B cell (primary cell): Measurements from ENCODE around the gene ZNF836. TPM values are rescaled to one million over a fixed set of nuclear protein-coding genes. Genes with fewer than 3 reads are reported as not detected.

Experiments used
- ATAC-seq: fragments of 200-7000 bp; cut with Tn5 transposase; one replicate; pipeline ENCODE4 v1.10.0; 2021; ENCODE audit warnings: low read depth, mild to moderate bottlenecking, moderate number of reproducible peaks, moderate library complexity
- CTCF ChIA-PET: fragments of 350-600 bp; sonication (Branson Sonifier 250); formaldehyde crosslinking; loops from one replicate; lab custom pipeline; 2021; ENCODE audit warnings: antibody characterized with exemption, inconsistent platforms; lab: Charles Lee
- POLR2A ChIA-PET: fragments of 350-600 bp; sonication (Branson Sonifier 250); formaldehyde crosslinking; loops from one replicate; lab custom pipeline; 2021; ENCODE audit warnings: antibody characterized with exemption; lab: Charles Lee
- DNase-seq: peaks from one replicate; pipeline ENCODE4 v3.0.0; 2013
- H2AFZ ChIP-seq: 2 replicates; pipeline ENCODE4 v1.6.1; 2012; ENCODE audit warnings: mild to moderate bottlenecking, low read depth, low read length; ENCODE audit not compliant: insufficient read depth, poor library complexity, severe bottlenecking
- H3K27ac ChIP-seq, 2 donors: 1 replicate in 1 of 2; 2 replicates in 1 of 2; pipeline ENCODE4 v1.5.1; 2012 to 2013; ENCODE audit warnings: low read length in 2 of 2, mild to moderate bottlenecking in 2 of 2, moderate library complexity in 1 of 2
- H3K27me3 ChIP-seq, 4 experiments: fragments of 200-600 bp in 1 of 4; sonication (generic) in 1 of 4; replicated peaks in 1 of 4; 1 replicate in 2 of 4; 2 replicates in 2 of 4; pipeline versions ENCODE4 v1.6.1 to v1.7.0; 2013 to 2016; ENCODE audit warnings: low read length in 3 of 4, mild to moderate bottlenecking in 2 of 4, mixed read lengths in 1 of 4, moderate library complexity in 1 of 4; ENCODE audit not compliant: insufficient read depth in 4 of 4, control insufficient read depth in 3 of 4; ENCODE audit errors: control extremely low read depth in 1 of 4
- H3K36me3 ChIP-seq, 2 experiments: replicated peaks in 1 of 2; 1 replicate in 1 of 2; 2 replicates in 1 of 2; pipeline versions ENCODE4 v1.6.1 to v1.7.1; 2013; ENCODE audit warnings: low read length in 1 of 2; ENCODE audit not compliant: insufficient read depth in 2 of 2, control insufficient read depth in 1 of 2; ENCODE audit errors: control extremely low read depth in 1 of 2, extremely low read depth in 1 of 2
- H3K4me1 ChIP-seq, 2 donors: fragments of 200-600 bp in 1 of 2; sonication (generic) in 1 of 2; 1 replicate in 1 of 2; 2 replicates in 1 of 2; pipeline versions ENCODE4 v1.5.1 to v1.6.1; 2013 to 2017; ENCODE audit warnings: low read length in 2 of 2; ENCODE audit not compliant: control insufficient read depth in 2 of 2, insufficient read depth in 2 of 2
- H3K4me2 ChIP-seq: replicated peaks from 2 replicates; pipeline ENCODE3; 2012; ENCODE audit warnings: mild to moderate bottlenecking, low read depth, low read length; ENCODE audit not compliant: poor library complexity, severe bottlenecking
- H3K4me3 ChIP-seq, 5 experiments: fragments of 200-600 bp in 1 of 5; sonication (generic) in 1 of 5; 1 replicate in 3 of 5; 2 replicates in 2 of 5; pipeline versions ENCODE4 v1.5.1 to v1.7.0; 2011 to 2016; ENCODE audit warnings: low read length in 4 of 5, mild to moderate bottlenecking in 4 of 5, low read depth in 2 of 5, control low read depth in 1 of 5, moderate library complexity in 1 of 5; ENCODE audit not compliant: insufficient read depth in 1 of 5; ENCODE audit errors: control extremely low read depth in 1 of 5, extremely low read depth in 1 of 5
- H3K79me2 ChIP-seq: fragments of 200-600 bp; sonication (generic); one replicate; pipeline ENCODE4 v1.6.0; 2016; ENCODE audit warnings: low read length; ENCODE audit not compliant: control insufficient read depth, insufficient read depth
- H3K9ac ChIP-seq: fragments of 200-600 bp; sonication (generic); 2 replicates; pipeline ENCODE4 v1.6.1; 2017; ENCODE audit warnings: mild to moderate bottlenecking, low read length, moderate library complexity
- H3K9me3 ChIP-seq, 3 donors: one replicate each; pipeline versions ENCODE4 v1.6.1 to v1.7.1; 2013; ENCODE audit warnings: low read length in 2 of 3; ENCODE audit not compliant: control insufficient read depth in 2 of 3, insufficient read depth in 1 of 3; ENCODE audit errors: control extremely low read depth in 1 of 3
- H4K20me1 ChIP-seq: 2 replicates; pipeline ENCODE4 v1.6.0; 2012; ENCODE audit warnings: mild to moderate bottlenecking, low read length; ENCODE audit not compliant: insufficient read depth, control insufficient read depth, poor library complexity, severe bottlenecking
- H3K27ac Mint-ChIP-seq: one replicate; pipeline ENCODE4 v1.8.0; 2021; ENCODE audit warnings: mixed read lengths
- H3K27me3 Mint-ChIP-seq: one replicate; pipeline ENCODE4 v1.8.0; 2021; ENCODE audit warnings: mixed read lengths
- H3K4me1 Mint-ChIP-seq: one replicate; pipeline ENCODE4 v1.8.0; 2021; ENCODE audit warnings: mixed read lengths
- H3K4me3 Mint-ChIP-seq: one replicate; pipeline ENCODE4 v1.8.0; 2021; ENCODE audit warnings: mixed read lengths
- H3K9me3 Mint-ChIP-seq: one replicate; pipeline ENCODE4 v1.8.0; 2022; ENCODE audit warnings: mixed read lengths; ENCODE audit not compliant: insufficient read depth
- EZH2 ChIP-seq: IDR thresholded peaks from 2 replicates; pipeline ENCODE4 v1.6.1; 2012; ENCODE audit warnings: borderline replicate concordance, low read depth, mild to moderate bottlenecking, moderate library complexity, low read length; ENCODE audit not compliant: insufficient read depth, poor library complexity, severe bottlenecking
- WGBS: methylation state at CpG from one replicate; pipeline ENCODE4 v1.1.5; 2013; ENCODE audit warnings: missing lambda C conversion rate; ENCODE audit not compliant: insufficient coverage; 5-methylcytosine and 5-hydroxymethylcytosine counted together
- intact Hi-C: fragments of 100-400 bp; cut with micrococcal nuclease; formaldehyde crosslinking; loops from one replicate; pipeline ENCODE4 v1.10.0; 2022
- polyA minus RNA-seq: library from RNA; depleted of rRNA, polyadenylated mRNA; stranded (reverse); fragments of >200 nt; gene quantifications from 2 replicates; pipeline ENCODE4 v1.2.3, GENCODE V29; 2012
- polyA plus RNA-seq: library from polyadenylated mRNA; depleted of rRNA; stranded (reverse); fragments of >200 nt; gene quantifications from 2 replicates; pipeline ENCODE4 v1.2.3, GENCODE V29; 2012
- total RNA-seq, 2 donors: library from RNA; stranded (reverse); fragments of 120-200 nt in 1 of 2; gene quantifications; 1 replicate in 1 of 2; 2 replicates in 1 of 2; pipeline versions ENCODE4 v1.2.3 to v1.2.4, GENCODE V29; 2013 to 2022
- TF ChIP-seq, protein P1 (sequence below): fragments of 200-600 bp; IDR thresholded peaks from one replicate; pipeline ENCODE4 v1.8.0; 2022; ENCODE audit warnings: antibody characterized with exemption, mild to moderate bottlenecking

Gene ZNF836
- total RNA-seq, result 42.0 and 46.4 TPM in 2 replicates
- total RNA-seq (2013), result 26.9 TPM
- polyA plus RNA-seq, result 8.1 and 9.1 TPM in 2 replicates
- 9.2 and 11.2 TPM in 2 replicates for polyA minus RNA-seq

DNA sequence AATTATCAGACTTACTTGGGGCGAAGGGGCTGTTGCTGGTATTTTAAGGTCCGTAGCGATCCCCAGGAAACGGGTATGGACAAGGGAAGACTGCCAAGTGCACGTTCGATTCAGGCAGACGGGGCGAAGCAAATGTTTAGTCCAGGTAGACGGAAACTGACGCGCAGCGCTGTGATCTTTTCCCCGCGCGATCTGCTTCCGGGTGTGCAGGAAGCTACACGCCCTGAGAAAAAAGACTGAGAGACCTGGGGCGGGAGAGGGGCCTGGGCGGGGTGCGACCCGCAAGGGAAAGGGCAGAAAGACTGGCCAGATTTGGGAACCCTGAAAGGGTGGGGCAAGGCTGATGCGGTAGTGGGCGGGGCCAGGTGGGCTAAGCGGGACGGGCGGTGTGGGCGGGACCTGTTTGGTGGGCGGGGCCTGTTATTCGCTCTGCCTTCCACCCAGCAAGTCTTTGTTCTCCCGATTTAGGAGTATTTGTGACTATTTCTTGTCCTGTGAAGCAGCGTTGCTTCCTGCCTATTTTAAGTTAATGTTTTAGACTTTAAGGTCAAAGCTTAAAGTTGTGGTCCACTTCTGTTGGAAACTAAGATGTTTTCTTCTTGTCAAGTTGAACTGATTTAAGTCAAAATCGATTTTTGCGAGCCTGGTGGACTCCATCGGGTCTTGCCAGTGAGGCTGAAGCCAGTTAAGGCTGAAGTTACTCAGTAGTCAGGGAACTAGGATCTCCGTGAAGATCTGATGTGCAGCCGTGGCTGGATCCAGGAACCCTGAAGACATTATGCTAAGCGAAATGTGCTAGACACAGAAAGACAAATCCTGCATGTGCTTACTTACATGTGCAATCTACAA is at the start of gene ZNF836:
TSS of gene ZNF836 (minus strand) at position 301 of the 849 bp plus-strand sequence. CDS start 3,549 bp downstream, outside the sequence.
- intact Hi-C loops, result loop anchor here (1.0 to 10.0 kb wide), 7 partner anchors 18 to 1696 kb away; partner anchors contain the start of genes MYADM, ZNF320, ZNF432 and ZNF616
- Histone ChIP-seq H3K79me2 (peaks cover 15% of the 10 kb centered on the region), H3K9ac (peak within 1 kb of the TSS; percentile 97), H3K4me3 (peak within 1 kb of the TSS; percentile 71 to 100 (median 82)), H3K27me3 (no peaks in the 10 kb centered on the region), H3K4me1 (peaks cover 17 to 20% of the 10 kb centered on the region in 2 donors), H2AFZ (peak within 1 kb of the TSS; percentile 93), H3K9me3 (peaks cover 0 to 5% (median 0%) of the 10 kb centered on the region in 3 donors), H3K27ac (peak within 1 kb of the TSS; percentile 66 to 90), H4K20me1 (no peaks in the 10 kb centered on the region), H3K36me3 (peaks cover 9 to 23% of the 10 kb centered on the region in 2 experiments), H3K4me2 (peak within 1 kb of the TSS; percentile 96)
- CTCF ChIA-PET, result interaction anchor here (0.6 to 2.1 kb wide), 6 partner anchors 12 to 66 kb away, joined by 3 to 6 read pairs (median 4); partner anchors contain the start of genes PPP2R1A and ZNF616
- TF ChIP-seq EZH2, result no peak
- TF ChIP-seq, protein P1, sequence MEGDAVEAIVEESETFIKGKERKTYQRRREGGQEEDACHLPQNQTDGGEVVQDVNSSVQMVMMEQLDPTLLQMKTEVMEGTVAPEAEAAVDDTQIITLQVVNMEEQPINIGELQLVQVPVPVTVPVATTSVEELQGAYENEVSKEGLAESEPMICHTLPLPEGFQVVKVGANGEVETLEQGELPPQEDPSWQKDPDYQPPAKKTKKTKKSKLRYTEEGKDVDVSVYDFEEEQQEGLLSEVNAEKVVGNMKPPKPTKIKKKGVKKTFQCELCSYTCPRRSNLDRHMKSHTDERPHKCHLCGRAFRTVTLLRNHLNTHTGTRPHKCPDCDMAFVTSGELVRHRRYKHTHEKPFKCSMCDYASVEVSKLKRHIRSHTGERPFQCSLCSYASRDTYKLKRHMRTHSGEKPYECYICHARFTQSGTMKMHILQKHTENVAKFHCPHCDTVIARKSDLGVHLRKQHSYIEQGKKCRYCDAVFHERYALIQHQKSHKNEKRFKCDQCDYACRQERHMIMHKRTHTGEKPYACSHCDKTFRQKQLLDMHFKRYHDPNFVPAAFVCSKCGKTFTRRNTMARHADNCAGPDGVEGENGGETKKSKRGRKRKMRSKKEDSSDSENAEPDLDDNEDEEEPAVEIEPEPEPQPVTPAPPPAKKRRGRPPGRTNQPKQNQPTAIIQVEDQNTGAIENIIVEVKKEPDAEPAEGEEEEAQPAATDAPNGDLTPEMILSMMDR, result no peak
- peak; percentile 98 for ATAC-seq
- POLR2A ChIA-PET, result interaction anchor here (0.6 to 2.8 kb wide), 5 partner anchors 11 to 56 kb away, joined by 3 to 31 read pairs (median 5); partner anchors contain the start of gene PPP2R1A
- H3K27ac Mint-ChIP-seq, result peak within 1 kb of the TSS; percentile 97
- peaks cover 35% of the 10 kb centered on the region for H3K4me1 Mint-ChIP-seq
- DNase-seq, result peak; percentile 92
- H3K9me3 Mint-ChIP-seq, result no peaks in the 10 kb centered on the region
- H3K27me3 Mint-ChIP-seq, result no peaks in the 10 kb centered on the region
- 12% methylated on average over 34 of the region's 37 CpGs for WGBS
- H3K4me3 Mint-ChIP-seq, result peak within 1 kb of the TSS; percentile 98
